MM.1S (cell line): ENCODE results near the gene RAPGEF6.

Experiments used
- DNase-seq: peaks from one replicate; pipeline ENCODE4 v3.0.0-alpha.2; 2015
- H2AFZ ChIP-seq: fragments of 300-600 bp; sonication (generic); 2 replicates; pipeline ENCODE4 v1.6.0; 2016; ENCODE audit warnings: antibody characterized with exemption, low read length
- H3F3A ChIP-seq: fragments of 300-600 bp; sonication (generic); 2 replicates; pipeline ENCODE4 v1.6.1; 2016; ENCODE audit warnings: mild to moderate bottlenecking, antibody characterized with exemption, low read length, moderate library complexity, mixed read lengths; ENCODE audit not compliant: insufficient read depth
- H3K27ac ChIP-seq: fragments of 300-600 bp; sonication (generic); 2 replicates; pipeline ENCODE4 v1.5.1; 2016; ENCODE audit warnings: mild to moderate bottlenecking, low read length
- H3K27me3 ChIP-seq: fragments of 300-600 bp; sonication (generic); replicated peaks from 2 replicates; pipeline ENCODE4 v1.6.0; 2016; ENCODE audit warnings: low read length; ENCODE audit not compliant: insufficient read depth
- H3K36me3 ChIP-seq: fragments of 300-600 bp; sonication (generic); replicated peaks from 2 replicates; pipeline ENCODE4 v1.6.1; 2016; ENCODE audit warnings: mild to moderate bottlenecking, low read length, mixed read lengths; ENCODE audit not compliant: insufficient read depth
- H3K4me1 ChIP-seq: fragments of 300-600 bp; sonication (generic); 2 replicates; pipeline ENCODE4 v1.6.1; 2016; ENCODE audit warnings: low read length, mixed read lengths
- H3K4me2 ChIP-seq: fragments of 300-600 bp; sonication (generic); 2 replicates; pipeline ENCODE4 v1.6.0; 2016; ENCODE audit warnings: low read depth, low read length
- H3K4me3 ChIP-seq: fragments of 300-600 bp; sonication (generic); 2 replicates; pipeline ENCODE4 v1.5.1; 2016; ENCODE audit warnings: low read length, mixed read lengths
- H3K79me2 ChIP-seq: fragments of 300-600 bp; sonication (generic); 2 replicates; pipeline ENCODE4 v1.6.1; 2016; ENCODE audit warnings: mixed run types, low read length, mixed read lengths
- H3K9ac ChIP-seq: fragments of 300-600 bp; sonication (generic); 2 replicates; pipeline ENCODE4 v1.6.1; 2016; ENCODE audit warnings: low read length, mixed read lengths
- H3K9me2 ChIP-seq: fragments of 300-600 bp; sonication (generic); replicated peaks from 2 replicates; pipeline ENCODE4 v1.6.1; 2016; ENCODE audit warnings: mild to moderate bottlenecking, low read length, mixed read lengths; ENCODE audit not compliant: insufficient read depth
- H3K9me3 ChIP-seq: fragments of 300-600 bp; sonication (generic); replicated peaks from 2 replicates; pipeline ENCODE4 v1.6.1; 2016; ENCODE audit warnings: mild to moderate bottlenecking, low read length, mixed read lengths; ENCODE audit not compliant: insufficient read depth
- H4K20me1 ChIP-seq: fragments of 300-600 bp; sonication (generic); 2 replicates; pipeline ENCODE4 v1.6.1; 2016; ENCODE audit warnings: mild to moderate bottlenecking, low read length, moderate library complexity, mixed read lengths; ENCODE audit not compliant: insufficient read depth
- EZH2 ChIP-seq: fragments of 300-600 bp; sonication (generic); optimal IDR thresholded peaks from 2 replicates; pipeline ENCODE3; 2017; ENCODE audit warnings: low read depth, mild to moderate bottlenecking, antibody characterized with exemption, low read length, mixed read lengths
- EZH2phosphoT487 ChIP-seq: fragments of 300-600 bp; sonication (generic); IDR thresholded peaks from 2 replicates; pipeline ENCODE4 v1.6.1; 2018; ENCODE audit warnings: antibody characterized with exemption, low read length
- TF ChIP-seq, protein P1 (sequence below): fragments of 300-600 bp; sonication (generic); IDR thresholded peaks from 2 replicates; pipeline ENCODE4 v1.5.1; 2016; ENCODE audit warnings: antibody characterized with exemption, low read length, mixed read lengths

Gene RAPGEF6

DNA sequence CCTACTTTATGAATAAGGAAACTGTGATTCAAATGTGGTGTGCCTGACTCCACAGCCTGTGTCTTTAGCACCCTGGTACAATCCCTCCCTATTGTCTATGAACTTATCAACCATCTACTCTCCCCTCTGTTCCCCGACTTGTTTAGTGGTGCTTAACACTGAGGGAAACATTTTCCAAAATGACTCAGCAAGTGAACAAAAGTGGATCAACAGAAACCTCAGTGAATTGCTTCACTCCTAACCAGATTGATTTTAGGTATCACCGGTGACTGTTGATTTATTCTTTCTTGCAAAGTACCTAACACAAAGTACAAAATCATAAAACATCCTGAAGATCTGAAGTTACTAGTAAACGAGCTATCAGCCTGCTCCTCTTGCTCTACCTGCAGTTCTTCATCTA lies 42.1 kb upstream of the RAPGEF6 start:
- H3K9me2 ChIP-seq: no peaks in the 10 kb centered on the region
- H3K27ac ChIP-seq: no peak overlapping the region
- no peak for TF ChIP-seq EZH2
- no peak for TF ChIP-seq EZH2phosphoT487
- TF ChIP-seq, protein P1, sequence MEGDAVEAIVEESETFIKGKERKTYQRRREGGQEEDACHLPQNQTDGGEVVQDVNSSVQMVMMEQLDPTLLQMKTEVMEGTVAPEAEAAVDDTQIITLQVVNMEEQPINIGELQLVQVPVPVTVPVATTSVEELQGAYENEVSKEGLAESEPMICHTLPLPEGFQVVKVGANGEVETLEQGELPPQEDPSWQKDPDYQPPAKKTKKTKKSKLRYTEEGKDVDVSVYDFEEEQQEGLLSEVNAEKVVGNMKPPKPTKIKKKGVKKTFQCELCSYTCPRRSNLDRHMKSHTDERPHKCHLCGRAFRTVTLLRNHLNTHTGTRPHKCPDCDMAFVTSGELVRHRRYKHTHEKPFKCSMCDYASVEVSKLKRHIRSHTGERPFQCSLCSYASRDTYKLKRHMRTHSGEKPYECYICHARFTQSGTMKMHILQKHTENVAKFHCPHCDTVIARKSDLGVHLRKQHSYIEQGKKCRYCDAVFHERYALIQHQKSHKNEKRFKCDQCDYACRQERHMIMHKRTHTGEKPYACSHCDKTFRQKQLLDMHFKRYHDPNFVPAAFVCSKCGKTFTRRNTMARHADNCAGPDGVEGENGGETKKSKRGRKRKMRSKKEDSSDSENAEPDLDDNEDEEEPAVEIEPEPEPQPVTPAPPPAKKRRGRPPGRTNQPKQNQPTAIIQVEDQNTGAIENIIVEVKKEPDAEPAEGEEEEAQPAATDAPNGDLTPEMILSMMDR: no peak
- no peaks in the 10 kb centered on the region for H3K79me2 ChIP-seq
- H3K4me1 ChIP-seq: no peaks in the 10 kb centered on the region
- no peaks in the 10 kb centered on the region for H3K27me3 ChIP-seq
- H3K4me2 ChIP-seq: no peak overlapping the region
- no peaks in the 10 kb centered on the region for H3K9me3 ChIP-seq
- no peaks in the 10 kb centered on the region for H4K20me1 ChIP-seq
- no peak overlapping the region for H2AFZ ChIP-seq
- no peak overlapping the region for H3K4me3 ChIP-seq
- H3K36me3 ChIP-seq: peaks cover 5% of the 10 kb centered on the region; the same call in 1 of the 2 replicates
- no peaks in the 10 kb centered on the region for H3F3A ChIP-seq
- H3K9ac ChIP-seq: no peak overlapping the region
- no peak for DNase-seq

DNA sequence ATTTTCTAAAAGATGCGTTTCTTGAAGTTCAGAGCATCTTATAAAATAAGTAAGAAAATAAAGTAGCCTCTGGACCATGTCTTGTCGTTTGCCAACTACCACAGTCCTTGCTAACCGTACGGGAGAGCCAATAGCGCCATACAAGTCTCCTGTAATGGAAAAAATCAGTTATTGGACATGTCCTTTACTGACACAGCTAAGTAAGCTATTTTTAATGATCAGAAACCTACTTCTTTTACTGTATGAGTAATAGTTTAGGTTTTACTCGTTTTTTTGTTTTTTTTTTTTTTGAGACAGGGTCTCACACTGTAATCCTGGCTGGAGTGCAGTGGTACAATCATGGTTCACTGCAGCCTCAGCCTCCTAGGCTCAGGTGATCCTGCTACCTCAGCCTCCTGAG lies 37.7 kb upstream of the RAPGEF6 start:
- H3K27ac ChIP-seq: no peak overlapping the region
- no peak for DNase-seq
- peaks cover 5% of the 10 kb centered on the region; the same call in 1 of the 2 replicates for H3K36me3 ChIP-seq

DNA sequence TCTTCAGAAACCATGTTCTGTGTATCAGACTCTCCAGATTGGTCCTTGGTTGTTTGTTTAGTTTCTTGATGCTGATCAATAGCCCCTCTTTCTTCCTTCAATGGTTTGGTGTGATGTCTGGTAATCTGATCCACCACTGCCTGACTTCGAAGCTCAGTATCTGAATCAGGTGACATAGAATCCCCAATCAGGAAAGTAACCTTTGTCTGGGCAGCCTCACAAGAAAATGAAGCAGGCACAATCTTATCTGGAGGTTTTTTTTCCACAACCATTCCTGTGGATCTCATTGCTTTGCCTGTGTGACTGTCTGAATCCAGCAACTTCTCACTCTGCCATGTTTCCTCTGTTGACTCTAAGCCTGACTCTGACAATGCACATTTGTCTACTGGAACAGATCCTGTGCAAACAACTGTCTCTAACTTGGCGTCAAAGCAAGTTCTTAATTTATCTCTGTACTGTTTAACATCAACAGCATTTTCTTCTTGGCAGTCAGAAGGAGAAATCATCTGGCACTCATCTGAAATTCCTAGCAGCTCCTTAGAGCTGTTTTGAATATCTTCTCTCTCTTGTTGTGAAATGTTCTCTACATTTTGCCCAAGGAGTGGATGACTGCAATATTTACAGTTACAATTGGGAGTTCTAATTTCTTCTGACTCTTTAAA lies 37.1 kb upstream of the RAPGEF6 start:
- peaks cover 5% of the 10 kb centered on the region; the same call in 1 of the 2 replicates for H3K36me3 ChIP-seq
- H4K20me1 ChIP-seq: no peaks in the 10 kb centered on the region
- H3K4me3 ChIP-seq: no peak overlapping the region
- no peaks in the 10 kb centered on the region for H3K9me2 ChIP-seq
- H3F3A ChIP-seq: no peaks in the 10 kb centered on the region
- no peak overlapping the region for H2AFZ ChIP-seq
- no peak overlapping the region for H3K27ac ChIP-seq
- H3K4me1 ChIP-seq: no peaks in the 10 kb centered on the region
- no peaks in the 10 kb centered on the region for H3K79me2 ChIP-seq
- no peaks in the 10 kb centered on the region for H3K9me3 ChIP-seq
- no peak overlapping the region for H3K4me2 ChIP-seq
- no peak for DNase-seq
- no peak overlapping the region for H3K9ac ChIP-seq
- no peaks in the 10 kb centered on the region for H3K27me3 ChIP-seq
- no peak for TF ChIP-seq EZH2phosphoT487
- TF ChIP-seq EZH2: no peak
- TF ChIP-seq, protein P1: no peak

More for the DNA sequence above, 37.7 kb upstream of the RAPGEF6 start:
- no peak overlapping the region for H3K4me2 ChIP-seq
- H3K9me2 ChIP-seq: no peaks in the 10 kb centered on the region
- H3K9me3 ChIP-seq: no peaks in the 10 kb centered on the region
- no peaks in the 10 kb centered on the region for H4K20me1 ChIP-seq
- no peaks in the 10 kb centered on the region for H3F3A ChIP-seq
- TF ChIP-seq EZH2phosphoT487: no peak
- no peak for TF ChIP-seq EZH2
- TF ChIP-seq, protein P1: no peak
- no peak overlapping the region for H2AFZ ChIP-seq
- no peak overlapping the region for H3K9ac ChIP-seq
- no peaks in the 10 kb centered on the region for H3K4me1 ChIP-seq
- H3K79me2 ChIP-seq: no peaks in the 10 kb centered on the region
- no peak overlapping the region for H3K4me3 ChIP-seq
- no peaks in the 10 kb centered on the region for H3K27me3 ChIP-seq
